Measurements from ENCODE around the gene PRELP.
"Not testable (repeated sequence)": the region's sequence is repeated elsewhere in the genome, so short reads cannot be mapped to it uniquely, and the experiment has no call there.

Gene PRELP

DNA sequence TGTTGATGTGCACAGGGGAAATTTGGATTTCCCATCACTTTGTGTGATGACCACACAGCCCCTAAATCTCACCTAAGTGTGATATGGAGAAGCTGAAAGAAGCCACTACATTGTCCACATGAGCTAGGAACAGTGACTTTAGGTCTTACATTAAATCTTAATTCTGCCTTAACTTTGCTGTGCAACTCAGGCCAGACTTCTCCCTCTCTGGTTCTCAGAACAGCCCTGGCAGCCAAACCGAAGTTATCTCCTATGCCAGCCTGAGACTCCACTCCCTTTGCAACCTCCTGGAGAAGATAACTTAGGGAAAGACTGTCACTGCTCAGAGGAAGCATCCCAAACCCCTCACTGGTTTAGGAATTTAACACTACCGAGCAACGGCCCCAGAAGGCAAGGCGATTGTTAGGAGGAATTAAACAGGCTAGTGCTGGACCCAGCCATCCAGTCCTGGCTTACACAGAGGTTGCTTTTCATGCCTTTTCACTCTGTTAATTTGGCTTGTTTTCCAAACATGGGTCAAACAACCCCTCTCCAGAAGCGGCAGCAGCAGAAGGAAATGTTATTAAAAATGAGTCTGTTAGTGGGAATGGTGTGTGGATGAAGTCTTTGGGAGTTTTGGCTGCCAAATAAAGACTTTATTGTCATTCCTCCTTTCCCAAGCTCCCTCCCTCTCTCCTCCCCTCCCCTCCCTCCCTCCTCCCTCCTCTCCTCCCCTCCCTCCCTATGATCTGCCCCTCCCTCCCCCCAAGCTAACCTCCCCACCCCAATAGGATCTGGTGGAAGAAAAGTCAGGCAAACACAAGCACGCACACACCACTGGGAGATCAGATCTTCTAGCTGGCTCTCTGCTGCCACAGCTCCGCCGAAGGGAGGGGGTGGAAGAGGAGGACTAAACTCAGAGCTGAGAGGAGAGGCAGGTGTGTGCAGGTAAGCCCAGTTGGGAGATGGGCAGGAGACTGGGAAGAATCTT lies at the start of gene PRELP:
Gene PRELP (plus strand): TSS at position 795 of the 970 bp plus-strand sequence. CDS start 7,379 bp downstream, outside the sequence.
- DNase-seq (ENCODE audit: low read depth), result peak; percentile 59

DNA sequence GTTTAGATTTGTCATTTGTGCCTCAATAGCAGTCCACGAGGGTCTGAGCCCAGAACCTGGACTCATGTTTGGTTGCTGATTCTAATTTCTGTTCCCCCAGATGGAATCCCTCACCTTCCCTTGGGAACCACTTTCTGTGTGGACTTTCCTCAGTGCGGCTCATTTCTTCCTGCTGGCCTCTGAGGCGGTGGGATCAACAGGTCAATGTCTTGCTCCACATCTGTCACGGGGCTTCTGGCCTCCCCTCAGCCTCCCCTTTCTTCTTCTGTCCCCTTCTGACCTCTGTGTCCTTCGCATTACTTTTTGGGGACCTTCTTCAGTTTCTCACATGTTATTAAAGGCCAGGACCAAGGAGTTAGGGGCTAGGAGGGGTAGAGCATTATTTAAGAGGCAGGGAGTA lies 49.2 kb upstream of the PRELP start:
- no peak for DNase-seq (ENCODE audit: low read depth)

DNA sequence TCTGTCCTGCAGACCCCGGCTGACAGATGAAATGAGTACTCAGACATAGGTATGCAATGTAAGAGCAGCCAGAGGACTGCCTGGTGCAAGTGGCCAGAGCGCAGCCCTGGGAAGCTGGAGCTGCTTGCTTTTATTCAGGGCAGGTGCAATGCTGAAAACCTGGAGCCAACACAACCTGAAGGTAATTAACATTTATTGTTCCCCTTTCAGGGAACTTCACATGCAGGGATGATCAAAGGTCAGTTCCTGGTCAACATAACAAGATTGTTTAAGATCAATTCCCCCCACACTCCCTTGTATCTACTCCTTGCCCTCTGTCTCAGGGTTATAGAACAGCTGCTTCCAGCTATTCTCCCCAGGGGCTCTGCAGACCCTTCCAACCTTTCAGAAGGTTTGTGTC lies 48.7 kb upstream of the PRELP start:
- no peak for DNase-seq (ENCODE audit: low read depth)

DNA sequence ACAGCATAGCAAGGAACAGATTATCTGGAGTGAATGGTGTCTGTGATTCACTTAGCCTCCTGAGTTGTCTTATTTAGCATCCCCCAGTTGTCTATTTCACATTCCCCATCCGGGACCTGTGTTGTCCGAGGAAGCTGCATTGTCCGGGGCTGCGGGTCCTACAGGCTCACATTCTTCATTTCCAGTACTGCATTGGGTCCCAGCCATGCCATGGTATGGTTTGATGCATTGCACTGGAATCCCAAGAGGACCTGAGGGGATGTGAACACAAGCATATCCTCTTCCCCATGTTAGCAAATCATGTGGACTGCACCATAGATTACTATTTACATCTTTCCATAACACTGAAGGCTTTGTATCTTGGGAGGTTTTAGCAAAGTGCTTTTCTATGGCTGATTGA lies 48.2 kb upstream of the PRELP start:
- DNase-seq (ENCODE audit: low read depth), result no peak

DNA sequence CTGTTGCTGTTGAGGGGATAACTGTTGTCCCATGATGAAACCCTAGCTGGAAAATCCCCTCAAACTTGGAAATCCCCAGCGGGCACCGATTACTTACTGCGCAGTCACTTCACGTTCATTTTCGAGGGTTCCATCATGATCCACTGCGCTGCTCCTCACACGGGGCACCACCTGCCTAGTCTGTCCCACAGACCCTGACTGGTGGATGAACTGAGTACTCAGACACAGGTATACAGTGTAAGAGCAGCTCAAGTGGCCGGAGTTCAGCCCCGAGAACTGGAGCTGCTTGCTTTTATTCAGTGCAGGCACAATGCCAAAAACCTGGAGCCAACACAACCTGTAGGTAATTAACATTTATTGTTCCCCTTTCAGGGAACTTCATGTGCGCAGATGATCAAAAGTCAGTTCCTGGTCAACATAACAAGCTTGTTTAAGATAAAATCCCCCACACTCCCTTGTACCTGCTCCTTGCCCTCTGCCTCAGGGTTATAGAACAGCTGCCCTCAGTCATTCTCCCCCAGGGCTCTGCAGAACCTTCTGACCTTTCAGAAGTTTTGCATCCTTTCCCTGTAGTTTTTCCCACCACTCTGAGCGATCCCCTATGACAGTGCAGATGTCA lies 46.5 kb upstream of the PRELP start:
- no peak for DNase-seq (ENCODE audit: low read depth)

DNA sequence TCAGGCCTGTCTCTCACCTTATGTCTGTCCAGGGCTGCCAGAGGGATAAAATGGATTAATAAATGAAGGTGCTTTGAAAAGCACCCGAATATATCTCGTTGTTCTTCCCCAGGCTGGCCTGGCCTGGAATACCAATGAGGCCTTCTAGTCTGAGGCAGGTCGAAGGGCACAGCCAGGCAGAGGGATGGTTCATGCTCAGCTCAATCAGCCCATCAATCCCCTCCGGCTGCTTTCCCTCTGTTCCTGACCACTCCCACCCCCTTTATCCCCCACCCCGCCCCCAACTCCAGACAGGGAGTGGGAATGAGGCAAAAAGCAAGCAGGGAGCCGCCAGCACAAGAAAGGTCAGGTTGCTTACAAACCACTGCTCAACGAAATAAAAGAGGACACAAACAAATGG lies 40.0 kb upstream of the PRELP start:
- no peak for DNase-seq (ENCODE audit: low read depth)

DNA sequence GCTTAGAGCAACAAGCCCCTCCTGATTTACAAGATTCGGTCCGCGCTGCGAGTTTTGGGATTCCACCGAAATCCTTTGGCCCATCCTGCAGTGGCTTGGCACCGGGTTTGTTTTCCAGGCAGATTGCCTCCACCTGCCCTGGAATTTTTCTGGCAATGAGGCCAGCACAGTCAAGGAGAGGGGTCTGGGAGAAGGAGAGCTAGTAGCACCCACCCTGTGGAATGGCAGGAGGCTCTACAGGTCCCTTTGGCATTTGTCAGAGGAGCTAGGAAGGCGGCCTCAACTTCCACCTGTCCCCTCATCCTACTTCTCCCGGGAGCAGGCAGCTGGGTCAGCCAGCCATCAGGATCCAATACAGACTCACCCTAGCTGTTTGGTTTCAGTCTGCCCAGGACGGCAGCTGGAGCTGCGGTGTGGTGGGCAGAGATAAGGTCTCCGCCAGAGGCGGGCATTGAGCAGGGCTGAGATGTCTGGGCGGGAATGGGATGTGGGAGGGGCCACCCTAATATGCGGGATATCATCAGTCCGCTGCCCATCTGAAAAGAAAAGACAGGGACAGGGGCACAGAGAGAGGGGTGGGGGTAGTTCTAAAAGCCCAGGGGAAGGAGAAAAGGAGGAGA lies 37.8 kb upstream of the PRELP start:
- DNase-seq (ENCODE audit: low read depth), result no peak

DNA sequence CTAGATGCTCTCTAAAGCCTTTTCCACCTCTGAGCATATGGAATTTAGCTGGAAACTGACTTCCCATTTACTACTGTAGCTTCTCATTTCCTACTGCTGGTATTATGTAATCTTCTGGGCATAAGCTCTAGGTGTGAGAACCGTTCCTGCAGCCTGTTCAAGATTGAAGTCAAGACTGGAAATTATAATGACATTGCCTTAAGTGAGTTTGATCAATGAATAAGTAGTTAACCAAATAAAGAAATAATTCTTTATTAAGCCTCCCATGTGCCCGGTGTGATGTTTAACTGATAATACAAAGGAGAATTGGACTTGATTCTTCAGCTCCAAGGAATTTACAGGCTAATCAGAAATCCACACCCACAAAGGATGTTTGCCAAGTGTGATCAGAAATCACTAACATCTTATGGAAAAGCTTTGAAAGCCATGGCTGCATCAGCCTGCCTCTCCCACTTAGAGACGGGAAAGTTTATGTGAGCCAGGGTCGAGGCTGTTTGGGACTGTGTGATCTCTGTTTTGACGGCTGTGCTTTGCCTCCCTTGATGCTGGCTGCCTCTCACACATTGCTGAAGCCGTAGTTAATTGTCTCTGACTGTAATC lies 36.4 kb upstream of the PRELP start:
- DNase-seq (ENCODE audit: low read depth), result no peak

DNA sequence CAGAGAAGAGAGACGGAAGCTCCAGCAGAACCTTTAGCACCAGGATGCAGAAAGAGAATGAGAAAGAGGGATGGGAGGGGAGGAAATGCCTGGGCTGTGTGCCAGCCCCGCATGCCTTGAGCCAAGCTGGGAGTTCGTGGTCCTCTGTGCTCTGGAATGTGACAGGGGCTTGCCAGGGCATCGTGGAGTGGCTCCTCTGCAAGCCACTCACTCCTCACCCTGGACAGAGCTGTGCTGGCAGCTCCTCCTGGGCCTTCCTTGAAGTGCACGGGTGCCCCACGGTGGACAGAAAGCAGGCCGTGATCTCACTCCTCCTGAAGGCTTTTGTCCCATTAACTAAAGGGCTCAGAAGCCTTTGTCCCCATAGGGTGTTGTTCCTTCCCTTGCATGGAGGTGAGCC lies 34.8 kb upstream of the PRELP start:
- DNase-seq (ENCODE audit: low read depth), result peak; percentile 44

DNA sequence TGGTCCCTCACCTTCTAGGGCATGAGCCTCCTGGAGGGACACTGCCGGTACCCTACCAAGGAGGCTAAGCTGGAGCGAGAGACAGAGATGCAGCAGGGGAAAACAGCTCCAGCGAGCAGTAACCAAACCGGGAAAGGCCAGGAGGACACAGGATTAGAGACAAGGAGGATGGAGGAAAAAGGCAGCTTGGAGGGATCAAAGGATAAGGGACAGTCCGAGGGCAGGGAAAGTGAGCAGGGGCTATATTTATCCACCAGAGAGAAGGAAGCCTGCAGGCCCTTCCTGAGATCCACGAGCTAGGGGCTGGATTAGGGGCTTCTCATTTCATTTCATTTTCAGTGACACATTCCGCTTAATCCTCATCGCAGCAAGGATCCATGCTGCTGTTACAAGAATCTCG lies 33.8 kb upstream of the PRELP start:
- DNase-seq (ENCODE audit: low read depth), result no peak

DNA sequence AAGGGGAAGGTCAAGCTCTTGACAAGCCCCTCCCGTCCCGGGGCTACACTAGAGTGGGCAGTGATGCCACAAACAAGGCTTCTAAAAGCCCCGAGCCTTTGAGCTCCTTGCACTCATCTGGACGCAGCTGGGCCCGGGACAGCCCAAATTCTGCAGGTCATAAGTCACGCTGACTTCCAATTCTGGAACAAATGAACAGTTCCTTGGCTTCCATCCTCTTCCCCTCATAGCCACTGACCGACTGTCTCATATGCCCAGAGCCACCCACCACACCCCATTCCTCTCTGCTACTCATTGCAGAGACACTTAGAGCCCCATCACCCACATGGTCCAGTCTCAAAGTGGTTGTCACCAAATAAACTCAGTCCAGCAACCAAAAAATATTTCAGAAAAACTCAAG lies 32.8 kb upstream of the PRELP start:
- peak; percentile 23 for DNase-seq (ENCODE audit: low read depth)

DNA sequence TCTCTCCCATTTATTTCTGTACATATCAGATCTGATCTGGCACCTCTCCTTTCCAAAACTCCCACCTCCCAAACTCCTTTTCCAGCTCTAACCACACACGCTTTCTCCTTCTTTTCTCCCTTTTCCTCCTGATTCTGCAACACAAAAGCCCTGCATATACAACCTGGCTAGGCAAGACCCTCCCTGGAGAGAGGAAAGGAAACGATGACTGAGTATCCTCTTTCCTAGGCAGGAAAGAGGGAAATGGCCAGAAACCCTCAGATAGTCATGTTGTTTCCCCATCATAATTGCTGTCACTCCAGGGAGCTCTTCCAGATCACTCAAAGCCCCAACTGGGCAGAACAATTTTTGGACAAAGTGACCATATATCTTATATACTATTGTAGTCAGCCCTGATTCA lies 32.3 kb upstream of the PRELP start:
- DNase-seq (ENCODE audit: low read depth), result no peak

DNA sequence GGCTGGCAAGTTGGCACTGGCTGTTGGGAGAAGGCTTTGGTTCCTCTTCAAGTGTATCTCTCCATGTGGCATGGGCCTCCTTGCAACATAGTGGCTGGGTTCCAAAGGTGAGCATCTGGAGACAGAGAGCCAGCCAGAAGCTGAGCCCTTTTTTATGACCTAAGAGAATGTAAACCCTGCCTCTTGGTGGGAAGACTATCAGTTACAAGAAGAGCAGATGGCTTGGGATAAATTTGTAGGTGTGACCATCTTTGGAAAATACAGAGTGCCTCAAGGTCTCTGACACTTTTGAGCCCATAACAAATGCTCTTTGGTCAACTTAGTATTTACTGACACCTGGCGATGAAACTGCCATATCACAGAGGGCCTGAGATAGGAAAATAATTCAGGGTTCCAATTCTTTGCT lies 31.4 kb upstream of the PRELP start:
- DNase-seq (ENCODE audit: low read depth), result no peak

DNA sequence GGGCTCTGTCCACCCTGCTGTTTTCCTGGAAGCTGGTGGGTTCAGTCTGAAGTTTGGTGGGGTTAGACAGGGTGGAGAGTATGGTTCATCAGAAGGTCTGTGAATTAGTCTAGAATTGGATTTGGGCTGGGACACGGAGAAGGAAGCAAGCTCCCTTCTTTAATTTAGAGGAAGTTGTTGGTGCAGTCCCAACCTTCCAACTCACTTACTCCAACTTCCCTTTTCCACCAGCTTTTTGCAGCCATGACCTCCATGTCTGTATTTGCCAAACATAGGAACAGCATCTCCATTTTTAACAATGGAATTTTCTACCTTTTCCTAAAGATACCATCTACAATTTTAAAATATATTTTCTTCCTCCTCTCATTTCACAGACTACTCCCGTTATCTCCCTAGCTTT lies 28.5 kb upstream of the PRELP start:
- DNase-seq (ENCODE audit: low read depth), result no peak

DNA sequence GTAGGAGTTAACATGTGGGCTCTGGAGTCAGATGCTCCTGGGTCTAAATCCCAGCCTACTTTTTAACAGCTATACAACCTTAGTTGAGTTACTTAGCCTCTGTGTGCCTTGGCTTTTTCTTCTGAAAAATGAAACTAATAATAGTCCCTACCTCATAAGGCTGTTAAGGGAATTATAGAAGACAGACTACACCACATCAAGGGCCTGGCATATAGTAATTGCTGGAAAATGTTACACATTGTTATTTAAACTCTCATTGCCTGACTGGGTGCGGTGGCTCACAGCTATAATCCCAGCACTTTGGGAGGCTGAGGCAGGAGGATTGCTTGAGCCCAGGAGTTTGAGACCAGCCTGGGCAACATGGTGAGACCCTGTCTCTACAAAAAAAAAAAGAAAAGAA lies 28.0 kb upstream of the PRELP start:
- not testable (repeated sequence) for DNase-seq (ENCODE audit: low read depth)

DNA sequence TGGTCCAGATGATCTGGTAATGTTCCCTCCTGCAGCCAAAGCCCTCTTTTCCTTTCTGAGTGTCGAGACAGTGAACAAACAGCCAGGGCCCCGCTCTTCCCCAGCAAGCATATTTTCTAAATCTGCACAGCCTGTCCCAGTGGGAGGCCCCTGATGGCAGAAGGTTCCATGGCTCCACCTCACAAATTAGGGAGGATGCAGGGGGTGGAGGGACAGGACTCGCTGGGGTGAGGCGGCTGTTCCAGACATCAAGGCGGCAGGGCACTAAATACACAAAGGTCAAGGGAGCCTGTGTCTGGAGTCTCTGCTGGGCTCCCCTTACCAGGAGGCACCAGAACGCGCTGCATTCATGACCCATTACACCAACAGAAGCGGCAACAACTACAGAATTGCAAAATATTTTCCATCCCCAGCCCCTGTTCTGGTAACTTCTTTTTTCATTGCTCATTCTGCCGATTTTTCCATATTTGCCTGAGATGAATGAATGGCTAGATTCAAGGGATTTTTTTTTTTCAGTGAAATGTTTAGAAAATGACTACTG lies 27.0 kb upstream of the PRELP start:
- DNase-seq (ENCODE audit: low read depth), result peak; percentile 33

DNA sequence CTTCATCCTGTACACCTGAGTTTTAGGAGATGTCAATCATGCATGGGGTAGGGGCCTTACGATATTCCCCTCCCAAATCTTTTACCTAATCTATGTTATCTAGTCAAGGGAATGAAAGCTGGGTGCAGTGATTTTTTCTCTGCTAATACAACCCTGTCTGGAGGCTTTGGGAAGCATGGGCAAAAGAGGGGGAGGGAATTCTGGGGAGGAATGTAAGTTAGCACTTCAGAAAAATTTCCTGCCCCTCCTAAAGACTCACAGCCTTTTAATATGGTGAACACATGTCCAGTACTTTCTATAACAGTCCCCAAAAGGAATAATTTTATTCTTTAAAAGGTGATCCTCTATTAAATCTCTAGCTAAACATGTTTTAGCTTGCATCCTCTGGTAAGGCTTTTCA lies 25.6 kb upstream of the PRELP start:
- no peak for DNase-seq (ENCODE audit: low read depth)

DNA sequence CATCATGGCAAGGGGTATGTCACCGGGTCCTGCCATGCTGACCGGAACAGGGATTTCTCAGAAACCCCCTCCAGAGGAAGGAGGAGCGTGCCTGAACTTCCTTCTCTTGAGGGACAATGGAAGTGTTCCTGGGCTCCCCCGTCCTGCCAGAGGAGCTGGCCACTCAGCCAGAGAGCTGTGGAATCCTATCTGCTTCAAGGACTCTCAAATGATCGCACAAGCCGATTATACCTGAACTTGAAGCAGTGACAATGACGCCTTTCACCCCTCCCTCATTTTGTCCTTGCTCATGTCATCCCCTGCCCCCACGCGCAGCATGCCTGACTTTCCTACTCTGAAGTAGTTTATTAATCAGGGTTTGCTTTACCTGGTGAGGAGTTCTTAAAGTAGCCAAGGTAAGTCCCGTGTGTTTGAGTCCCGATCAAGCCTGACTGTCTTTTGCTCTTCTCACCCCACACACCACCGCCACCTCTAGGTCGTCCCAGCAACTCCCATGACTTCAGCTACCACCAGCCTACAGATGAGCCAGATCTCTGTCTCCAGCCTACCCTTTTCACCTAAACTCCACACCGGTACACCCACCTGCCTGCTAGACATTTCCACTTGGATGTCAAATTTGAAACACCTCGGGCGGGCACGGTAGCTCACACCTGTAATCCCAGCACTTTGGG lies 25.0 kb upstream of the PRELP start:
- no peak for DNase-seq (ENCODE audit: low read depth)

DNA sequence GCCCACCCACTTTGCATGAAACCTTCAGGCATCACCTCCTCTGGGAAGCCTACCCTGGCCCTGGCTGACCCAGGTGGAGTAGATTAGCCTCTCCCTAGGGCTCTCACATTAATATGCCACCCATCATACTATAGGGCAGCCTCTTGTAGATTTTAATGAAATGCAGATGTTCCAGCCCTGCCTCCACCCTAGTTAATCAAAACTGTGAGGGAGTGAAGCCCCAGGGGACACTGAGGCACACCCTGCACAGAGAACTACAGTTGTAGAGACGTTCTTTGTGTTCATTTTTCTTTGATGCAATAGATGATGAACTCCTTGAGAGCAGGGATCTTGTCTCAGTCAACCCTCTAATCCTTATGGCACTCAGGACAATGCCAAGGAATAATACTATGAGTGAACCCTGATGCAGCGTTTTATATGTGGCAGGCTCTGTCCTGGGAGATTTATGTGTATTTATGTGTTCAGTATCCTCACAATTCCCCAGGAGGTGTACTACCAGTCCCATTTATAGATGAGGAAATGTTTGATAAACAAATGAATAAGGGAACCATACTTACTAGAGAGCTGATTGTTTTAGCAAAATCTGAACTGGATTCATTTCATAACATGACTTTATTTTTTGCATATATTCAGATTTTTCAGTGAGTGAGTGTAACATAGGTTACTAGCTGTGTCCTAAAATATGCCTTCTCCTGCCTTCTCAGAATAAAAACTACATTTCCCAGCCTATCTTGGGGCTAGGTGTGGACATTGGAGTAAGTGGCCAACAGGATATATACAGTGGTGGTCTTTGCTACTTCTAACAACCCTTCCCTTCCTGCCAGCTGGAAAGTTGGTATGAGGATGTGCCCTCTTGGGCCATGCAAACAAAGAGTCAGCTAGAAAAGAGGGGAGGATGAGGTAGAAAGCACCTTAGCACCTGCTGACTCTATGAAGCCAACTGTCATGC lies 23.5 kb upstream of the PRELP start:
- no peak for DNase-seq (ENCODE audit: low read depth)

DNA sequence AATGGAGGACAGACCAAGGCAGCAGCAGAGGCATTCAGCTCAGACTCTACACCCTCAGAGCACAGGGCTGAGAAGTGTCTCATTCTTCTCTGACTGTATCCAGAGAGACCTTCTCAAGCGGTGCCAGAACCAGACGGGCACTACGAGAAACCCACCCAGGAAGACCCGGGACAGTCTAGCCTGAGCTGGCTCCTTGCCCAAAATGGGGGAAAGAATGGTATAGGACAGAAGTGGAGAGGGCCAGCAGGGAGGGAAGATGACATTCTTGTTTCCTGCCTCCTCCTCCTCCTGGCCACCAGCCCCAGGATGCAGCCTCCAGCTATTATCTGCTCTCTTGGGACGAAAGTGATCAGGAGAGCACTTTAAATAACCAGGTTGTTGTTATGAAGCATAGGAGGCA lies 22.6 kb upstream of the PRELP start:
- no peak for DNase-seq (ENCODE audit: low read depth)

DNA sequence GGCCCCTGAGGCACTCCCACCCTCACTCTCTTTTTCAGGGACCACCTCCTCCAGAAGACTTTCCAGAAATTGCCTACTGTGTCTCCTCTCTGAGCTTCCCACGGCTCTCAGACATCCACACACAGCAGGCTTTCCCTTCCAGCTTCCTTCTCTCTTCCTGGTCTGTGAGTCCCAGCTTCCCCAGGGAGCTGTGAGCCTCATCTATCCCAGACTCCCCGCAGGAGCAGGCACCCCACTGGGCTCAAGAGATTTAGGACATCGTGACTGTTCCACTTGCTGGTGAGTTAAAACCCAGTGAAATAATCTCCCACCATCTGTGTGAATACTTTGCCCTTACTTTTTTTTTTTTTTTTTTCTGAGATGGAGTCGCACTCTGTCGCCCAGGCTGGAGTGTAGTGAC lies 22.0 kb upstream of the PRELP start:
- DNase-seq (ENCODE audit: low read depth), result no peak

Data from stromal cell of bone marrow (primary cell).